Caki2 (cell line): Measurements from ENCODE around the gene GNAO1. TPM values are rescaled to one million over a fixed set of nuclear protein-coding genes. Genes with fewer than 3 reads are reported as not detected.

Source experiments
- DNase-seq: peaks from one replicate; pipeline ENCODE4 v3.0.0-alpha.2; 2015; ENCODE audit warnings: low read depth
- in situ Hi-C: cut with HindIII; loops from 2 replicates; pipeline ENCODE4 v1.10.0; 2016; ENCODE audit warnings: low sequenced_read_pairs, low pct_unique_long_range_greater_than_20kb, mixed read lengths
- total RNA-seq: library from RNA; depleted of rRNA; stranded (reverse); fragments of >200 nt; shearing (Covaris generic); gene quantifications from 2 replicates; pipeline ENCODE4 v1.2.3, GENCODE V29; 2014; ENCODE audit warnings: low replicate concordance; rRNA removed

GNAO1 gene
- total RNA-seq = 4.1 TPM in 1 of 2 replicates, not detected in the other

DNA sequence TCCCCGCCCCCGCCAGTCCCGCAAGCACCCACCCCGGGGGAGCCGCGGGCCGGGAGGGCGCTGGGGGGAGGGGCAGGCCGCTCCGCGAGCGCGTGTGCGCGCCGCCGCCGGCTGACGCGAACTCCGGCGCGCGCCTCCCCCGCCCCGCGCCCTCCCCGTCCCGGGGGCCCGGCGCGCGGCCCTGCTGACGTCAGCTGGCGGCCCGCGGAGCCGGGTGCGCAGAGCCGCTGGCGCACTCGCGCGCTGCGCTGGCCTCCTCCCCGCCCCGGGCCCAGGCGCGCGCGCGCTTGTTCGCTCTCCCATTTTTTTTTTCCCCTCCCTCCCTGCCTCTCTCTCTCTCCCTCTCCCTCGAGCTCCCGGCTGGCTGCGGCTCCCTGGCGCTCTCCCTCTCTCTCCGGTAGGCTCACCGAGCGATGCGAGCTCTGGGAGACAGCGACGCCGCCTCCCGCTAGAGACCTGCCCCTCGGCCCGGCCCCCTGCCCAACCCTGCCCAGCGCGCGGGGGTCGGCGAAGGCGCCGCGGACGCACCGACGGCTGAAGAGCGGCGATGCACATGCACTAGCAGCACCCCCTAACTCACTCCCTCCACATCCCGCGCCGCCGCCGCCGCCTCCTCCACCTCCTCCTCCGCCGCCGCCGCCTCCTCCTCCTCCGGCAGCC is at the start of gene GNAO1:
Gene GNAO1 (plus strand): TSS at position 334 of the 660 bp plus-strand sequence. CDS start 747 bp downstream, outside the sequence.
- DNase-seq = peak; percentile 74
- in situ Hi-C loops = no loop called here

- no peak for DNase-seq
- in situ Hi-C loops = no loop called here
Observed at GRCh38 chr16:56143666-56144065, 47.6 kb upstream of the GNAO1 start.

DNA sequence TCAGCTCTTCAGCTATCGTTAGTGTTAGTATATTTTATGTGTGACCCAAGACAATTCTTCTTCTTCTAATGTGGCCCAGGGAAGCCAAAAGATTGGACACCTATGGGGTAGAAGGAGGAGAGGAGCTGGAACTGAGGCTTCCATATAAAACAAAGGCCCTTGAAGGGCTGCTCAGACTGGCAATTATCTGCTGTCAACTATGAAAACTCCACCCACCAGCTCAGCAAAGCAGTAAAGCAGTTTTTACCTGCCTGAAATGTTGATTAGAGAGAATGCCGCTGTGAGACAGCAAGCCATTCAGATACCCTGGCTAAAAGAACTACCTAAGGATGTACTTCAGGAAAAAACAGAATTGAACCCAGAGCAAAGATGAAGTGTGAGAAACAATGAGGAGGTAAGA is 45.9 kb upstream of the GNAO1 start:
- in situ Hi-C loops = no loop called here
- DNase-seq = no peak

DNA sequence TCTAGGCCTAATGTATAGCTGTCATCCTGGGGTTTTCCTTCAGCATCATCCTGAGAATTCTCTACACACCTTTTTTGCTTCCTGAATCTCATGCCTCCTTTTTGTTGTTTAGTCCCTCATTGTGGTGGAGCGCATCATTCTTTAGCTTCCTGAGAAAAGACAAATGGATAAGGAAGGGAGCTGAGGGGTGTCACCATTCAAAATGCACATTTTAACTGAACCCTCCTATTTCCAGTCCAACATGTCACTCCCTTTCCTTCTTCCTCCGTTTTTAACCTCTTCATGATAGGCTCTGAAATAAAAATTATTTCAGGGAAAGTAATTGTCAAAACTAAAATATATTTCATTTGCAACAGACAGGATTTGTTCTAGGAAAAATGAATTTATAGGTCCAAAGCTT is 39.7 kb upstream of the GNAO1 start:
- in situ Hi-C loops = no loop called here
- no peak for DNase-seq

GRCh38 chr16:56161658-56162057 is 29.6 kb upstream of the GNAO1 start:
- DNase-seq = no peak
- in situ Hi-C loops = no loop called here

- no peak for DNase-seq
- in situ Hi-C loops = no loop called here
Observed at GRCh38 chr16:56163089-56163488, 28.2 kb upstream of the GNAO1 start.

DNA sequence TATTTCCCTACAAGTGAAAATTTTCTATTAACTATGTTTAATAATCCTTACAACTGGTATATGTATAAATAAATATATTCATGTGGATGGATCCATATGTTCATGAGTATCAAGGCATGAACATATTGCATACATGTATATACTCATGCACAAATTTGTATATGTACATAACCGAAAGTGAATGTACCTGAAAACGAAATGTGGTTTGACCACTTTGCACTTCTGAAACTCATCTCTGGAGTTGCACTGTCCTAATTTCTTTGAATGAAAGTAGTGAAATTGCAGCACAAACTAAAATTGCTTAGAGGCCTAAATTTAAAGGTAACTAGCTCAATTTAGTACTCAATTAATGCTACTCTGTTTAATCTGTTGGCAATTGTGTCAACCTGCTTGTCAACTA is 27.4 kb upstream of the GNAO1 start:
- in situ Hi-C loops = no loop called here
- no peak for DNase-seq

GRCh38 chr16:56164636-56165035 is 26.7 kb upstream of the GNAO1 start:
- DNase-seq = no peak
- in situ Hi-C loops = no loop called here

- no peak for DNase-seq
- in situ Hi-C loops = no loop called here
Observed at GRCh38 chr16:56174411-56174810, 16.9 kb upstream of the GNAO1 start.

DNA sequence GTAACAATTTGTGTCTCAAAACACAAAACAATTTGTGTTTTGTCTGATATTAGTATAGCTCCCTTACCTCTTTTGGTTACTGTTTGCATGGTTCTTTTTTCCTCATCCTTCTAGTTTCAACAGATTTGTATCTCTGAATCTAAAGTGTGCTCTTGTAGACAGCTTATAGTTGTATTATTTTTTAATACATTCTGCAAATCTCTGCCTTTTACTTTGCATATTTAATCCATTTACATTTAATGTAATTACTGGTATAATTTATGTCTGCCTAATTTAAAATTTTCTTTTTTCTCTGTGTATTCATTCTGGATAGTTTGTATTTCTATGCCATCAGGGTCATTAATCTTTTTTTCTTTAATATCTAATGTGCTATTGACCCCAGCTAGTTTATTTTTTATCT is 9.9 kb upstream of the GNAO1 start:
- in situ Hi-C loops = no loop called here
- no peak for DNase-seq

DNA sequence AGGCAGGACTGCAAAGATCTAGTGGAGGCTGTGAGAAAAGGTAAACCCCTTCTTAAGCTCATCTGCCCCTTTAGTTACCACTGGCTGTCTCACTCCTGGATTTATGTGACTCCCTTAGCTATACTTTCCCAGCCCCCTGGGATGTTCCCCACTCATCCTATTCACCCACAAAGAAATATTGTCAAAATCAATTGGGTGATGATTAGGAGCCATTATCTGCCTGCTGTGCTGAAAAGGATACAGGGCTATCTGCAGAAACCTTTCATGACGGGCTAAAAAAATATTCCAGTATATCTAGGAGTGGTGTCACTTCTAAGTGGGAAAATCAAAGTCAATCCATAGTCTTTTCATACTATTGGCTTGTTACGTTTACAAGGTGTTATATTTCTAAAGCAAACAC is 8.0 kb upstream of the GNAO1 start:
- in situ Hi-C loops = no loop called here
- no peak for DNase-seq

DNA sequence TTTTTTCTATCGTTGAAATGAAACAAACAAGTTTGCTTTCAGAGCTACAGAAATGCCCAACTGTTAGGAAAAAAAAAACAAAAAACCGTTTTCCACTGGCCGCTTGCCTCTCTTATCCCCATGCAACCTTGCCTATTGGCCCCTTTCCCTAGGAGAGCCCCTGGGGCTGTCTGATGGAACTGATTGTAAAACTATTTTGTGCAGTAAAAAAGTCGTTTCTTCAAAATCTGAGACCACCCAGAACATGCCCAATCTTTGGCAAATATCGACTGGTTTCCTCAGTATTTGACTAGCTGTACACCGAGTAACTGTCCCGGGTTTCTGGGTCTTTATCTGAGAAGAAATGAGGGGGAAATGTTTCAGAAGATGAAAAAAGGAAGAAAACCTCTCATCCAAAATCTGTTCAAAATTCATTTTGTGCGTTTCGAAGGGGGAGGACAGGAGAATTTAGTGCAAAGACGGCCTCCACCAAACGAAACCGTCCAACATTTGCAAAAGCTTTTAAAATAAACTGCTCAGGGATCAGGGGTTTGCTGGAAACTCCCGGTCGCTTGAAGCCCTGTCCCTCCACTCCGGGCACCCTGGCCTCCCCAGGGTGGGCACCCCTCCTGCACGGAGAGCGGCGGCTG is 1.1 kb upstream of the GNAO1 start:
- in situ Hi-C loops = no loop called here
- no peak for DNase-seq

- in situ Hi-C loops = no loop called here
- DNase-seq = peak; percentile 37
Observed at GRCh38 chr16:56190677-56191155, 573 bp upstream of the GNAO1 start.

DNA sequence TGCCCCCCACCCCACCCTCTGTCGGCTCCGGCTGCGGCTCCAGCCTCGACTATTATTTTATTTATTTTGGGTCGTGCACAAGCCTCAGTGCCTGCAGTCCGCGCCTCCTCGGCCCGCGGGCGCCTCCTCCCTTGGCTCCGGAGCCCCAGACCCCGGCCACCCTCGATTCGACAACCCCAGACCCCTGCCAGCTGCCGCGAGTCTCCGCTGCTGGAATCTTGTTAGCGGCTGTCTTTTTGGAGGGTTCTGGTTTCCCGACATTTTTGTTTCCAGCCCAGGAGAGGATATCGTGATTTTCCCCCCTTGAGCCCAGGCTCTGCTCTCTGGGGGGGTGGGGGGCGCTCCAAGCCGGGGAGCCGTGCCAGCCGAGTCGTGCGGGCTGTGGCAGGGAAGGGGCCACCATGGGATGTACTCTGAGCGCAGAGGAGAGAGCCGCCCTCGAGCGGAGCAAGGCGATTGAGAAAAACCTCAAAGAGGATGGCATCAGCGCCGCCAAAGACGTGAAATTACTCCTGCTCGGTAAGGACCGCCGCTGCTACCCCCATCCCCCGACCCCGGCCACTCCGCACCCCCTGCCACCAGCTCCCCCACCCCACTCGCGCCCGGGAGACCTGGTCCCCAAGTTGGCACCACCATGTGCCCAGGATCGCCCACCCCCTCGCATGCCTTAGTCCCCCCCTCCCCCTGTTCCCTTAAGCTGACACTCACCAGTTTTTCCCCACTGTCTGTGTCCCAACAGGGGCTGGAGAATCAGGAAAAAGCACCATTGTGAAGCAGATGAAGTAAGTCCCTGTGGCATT is 746 bp downstream of the GNAO1 start:
- no peak for DNase-seq
- in situ Hi-C loops = no loop called here

GRCh38 chr16:56192635-56192945 is 1.3 kb downstream of the GNAO1 start:
- in situ Hi-C loops = no loop called here
- DNase-seq = no peak

GRCh38 chr16:56192986-56193945 is 2.0 kb downstream of the GNAO1 start:
- in situ Hi-C loops = no loop called here

GRCh38 chr16:56193951-56194726 is 2.9 kb downstream of the GNAO1 start:
- DNase-seq = no peak
- in situ Hi-C loops = no loop called here

More at GRCh38 chr16:56192986-56193945, 2.0 kb downstream of the GNAO1 start:
- DNase-seq = no peak

DNA sequence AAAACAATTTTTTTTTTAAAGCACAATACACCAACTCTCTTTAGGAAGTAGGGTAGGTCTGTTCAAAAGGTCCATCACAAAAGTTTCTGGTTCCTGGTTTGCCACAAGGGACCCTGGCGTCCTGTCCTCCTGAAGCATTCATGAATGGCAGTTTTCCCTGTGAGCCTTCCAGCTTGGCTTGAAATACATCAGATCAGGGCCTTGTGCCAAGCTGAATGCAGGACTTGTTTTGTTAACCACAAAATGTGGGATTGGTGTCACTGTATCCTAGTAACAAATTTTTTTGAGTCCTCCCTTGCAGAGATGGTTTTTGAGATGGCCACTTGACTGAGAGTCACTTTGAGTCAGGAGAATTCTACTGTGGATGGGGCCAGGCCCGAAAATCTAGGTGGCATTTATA is 3.9 kb downstream of the GNAO1 start:
- in situ Hi-C loops = no loop called here
- DNase-seq = no peak
